ENCODE results near the gene PLXNB2. TPM values are rescaled to one million over a fixed set of nuclear protein-coding genes. Genes with fewer than 3 reads are reported as not detected.

The PLXNB2 gene
- total and polyA plus RNA-seq, 8 donors: 89.3 to 216 (median 128) TPM

- peak; percentile 84 to 93 (median 88) for ATAC-seq
- intact Hi-C loops (cut with DNase I): loop anchor here in 1 of 3 donors (5.0 kb wide), 2 partner anchors 65 to 90 kb away; partner anchors contain the start of gene HDAC10
- 10 to 12% methylated on average over 24 to 26 of the region's 26 CpGs for WGBS, 2 donors
- no peaks in the 10 kb centered on the region for H3K4me1 ChIP-seq
- H3K27ac ChIP-seq: peak overlapping the region in 3 of 4 donors; percentile 43 to 64 (median 44)
- H3K4me3 ChIP-seq: peak overlapping the region; percentile 75 to 82 (median 78)
- H3K36me3 ChIP-seq: no peaks in the 10 kb centered on the region
- TF ChIP-seq CTCF (IDR thresholded peaks at IDR 0.05): peak; percentile 83 to 95 (median 91)
- DNase-seq: peak; percentile 83 to 95 (median 92)
- H3K27me3 ChIP-seq: no peaks in the 10 kb centered on the region
- FAIRE-seq: no peak
- H3K9me3 ChIP-seq: no peaks in the 10 kb centered on the region
These were observed 34.7 kb upstream of the PLXNB2 start for GRCh38 chr22:50341977-50342650.

- intact Hi-C loops (cut with DNase I): loop anchor here in 2 of 3 donors (5.0 kb wide), 3 partner anchors 63 to 88 kb away; partner anchors contain the start of gene HDAC10 (in 1 of the 2)
- H3K27ac ChIP-seq: no peak overlapping the region
- TF ChIP-seq CTCF (IDR thresholded peaks at IDR 0.05): no peak
- FAIRE-seq: no peak
- WGBS, 2 donors: 72 to 75% methylated on average over 12 of the region's 12 CpGs
- no peak overlapping the region for H3K4me3 ChIP-seq
- no peaks in the 10 kb centered on the region for H3K9me3 ChIP-seq
- H3K36me3 ChIP-seq: no peaks in the 10 kb centered on the region
- peak in 1 of 6 donors; percentile 37 for DNase-seq
- ATAC-seq: no peak
- no peaks in the 10 kb centered on the region for H3K4me1 ChIP-seq
- no peaks in the 10 kb centered on the region for H3K27me3 ChIP-seq
These were observed 32.8 kb upstream of the PLXNB2 start for GRCh38 chr22:50339945-50340879.

- Histone ChIP-seq H3K4me1 (no peaks in the 10 kb centered on the region), H3K27me3 (no peaks in the 10 kb centered on the region), H3K27ac (no peak overlapping the region), H3K9me3 (no peaks in the 10 kb centered on the region), H3K4me3 (no peak overlapping the region), H3K36me3 (no peaks in the 10 kb centered on the region)
- no peak for ATAC-seq
- WGBS, 2 donors: 92 to 94% methylated on average over 4 of the region's 4 CpGs
- DNase-seq: no peak
- intact Hi-C loops (cut with DNase I): loop anchor here in 1 of 3 donors (5.0 kb wide), 1 partner anchor 82 kb away; no protein-coding TSS in a partner anchor
- FAIRE-seq: no peak
- no peak for TF ChIP-seq CTCF (IDR thresholded peaks at IDR 0.05)
These were observed 31.5 kb upstream of the PLXNB2 start for GRCh38 chr22:50338860-50339462.

- intact Hi-C loops (cut with DNase I): loop anchor here in 1 of 3 donors (5.0 kb wide), 1 partner anchor 81 kb away; no protein-coding TSS in a partner anchor
- FAIRE-seq (no peak), ATAC-seq (no peak), DNase-seq (no peak)
- Histone ChIP-seq H3K9me3 (no peaks in the 10 kb centered on the region), H3K4me1 (no peaks in the 10 kb centered on the region), H3K27me3 (no peaks in the 10 kb centered on the region), H3K27ac (no peak overlapping the region), H3K4me3 (no peak overlapping the region), H3K36me3 (no peaks in the 10 kb centered on the region)
- TF ChIP-seq CTCF (IDR thresholded peaks at IDR 0.05): no peak
- 88 to 92% methylated on average over 5 of the region's 5 CpGs for WGBS, 2 donors
These were observed 30.7 kb upstream of the PLXNB2 start for GRCh38 chr22:50338042-50338573.
